Transverse colon (tissue), 3 donors: ENCODE measurements around the gene GNPDA2.

ENCODE experiments used
- POLR2A ChIP-seq: fragments of 450-650 bp; IDR thresholded peaks from one replicate; pipeline ENCODE4 v1.6.1; 2016; ENCODE audit warnings: antibody characterized with exemption, mild to moderate bottlenecking, moderate library complexity
- TF ChIP-seq, protein P1 (sequence below), 5 experiments: fragments of 200-600 bp in 3 of 5; fragments of 450-650 bp in 2 of 5; sonication (generic) in 3 of 5; IDR thresholded peaks; 1 replicate in 2 of 5; 2 replicates in 3 of 5; pipeline ENCODE4 v1.5.1; 2016 to 2017; ENCODE audit warnings: antibody characterized with exemption in 5 of 5, inconsistent platforms in 3 of 5, mild to moderate bottlenecking in 2 of 5, moderate library complexity in 1 of 5

- TF ChIP-seq, protein P1, sequence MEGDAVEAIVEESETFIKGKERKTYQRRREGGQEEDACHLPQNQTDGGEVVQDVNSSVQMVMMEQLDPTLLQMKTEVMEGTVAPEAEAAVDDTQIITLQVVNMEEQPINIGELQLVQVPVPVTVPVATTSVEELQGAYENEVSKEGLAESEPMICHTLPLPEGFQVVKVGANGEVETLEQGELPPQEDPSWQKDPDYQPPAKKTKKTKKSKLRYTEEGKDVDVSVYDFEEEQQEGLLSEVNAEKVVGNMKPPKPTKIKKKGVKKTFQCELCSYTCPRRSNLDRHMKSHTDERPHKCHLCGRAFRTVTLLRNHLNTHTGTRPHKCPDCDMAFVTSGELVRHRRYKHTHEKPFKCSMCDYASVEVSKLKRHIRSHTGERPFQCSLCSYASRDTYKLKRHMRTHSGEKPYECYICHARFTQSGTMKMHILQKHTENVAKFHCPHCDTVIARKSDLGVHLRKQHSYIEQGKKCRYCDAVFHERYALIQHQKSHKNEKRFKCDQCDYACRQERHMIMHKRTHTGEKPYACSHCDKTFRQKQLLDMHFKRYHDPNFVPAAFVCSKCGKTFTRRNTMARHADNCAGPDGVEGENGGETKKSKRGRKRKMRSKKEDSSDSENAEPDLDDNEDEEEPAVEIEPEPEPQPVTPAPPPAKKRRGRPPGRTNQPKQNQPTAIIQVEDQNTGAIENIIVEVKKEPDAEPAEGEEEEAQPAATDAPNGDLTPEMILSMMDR (IDR thresholded peaks at IDR 0.05): no peak
- no peak for TF ChIP-seq POLR2A
Observed at GRCh38 chr4:44662623-44663005, 63.7 kb downstream of the GNPDA2 start.
